Ovary (tissue), 9 donors: ENCODE data around the gene KRT2. TPM values are rescaled to one million over a fixed set of nuclear protein-coding genes. Genes with fewer than 3 reads are reported as not detected.
"Not testable (repeated sequence)": the region's sequence is repeated elsewhere in the genome, so short reads cannot be mapped to it uniquely, and the experiment has no call there.

Source experiments
- DNase-seq, 5 donors: peaks; one replicate each; pipeline ENCODE4 v3.0.0-alpha.2; 2019 to 2020
- H3K27ac ChIP-seq, 2 donors: fragments of 200-600 bp; one replicate each; pipeline versions ENCODE4 v1.5.1 to v1.8.0; 2019 to 2022
- H3K27me3 ChIP-seq: fragments of 200-600 bp; one replicate; pipeline ENCODE4 v1.8.0; 2022
- H3K36me3 ChIP-seq: fragments of 200-600 bp; sonication (generic); one replicate; pipeline ENCODE4 v1.5.1; 2019
- H3K4me1 ChIP-seq: one replicate; pipeline ENCODE4 v1.8.1; 2013; ENCODE audit warnings: mild to moderate bottlenecking, moderate library complexity; ENCODE audit not compliant: insufficient read depth
- H3K4me3 ChIP-seq: fragments of 200-600 bp; sonication (generic); one replicate; pipeline ENCODE4 v1.5.1; 2017
- H3K9me3 ChIP-seq, 2 donors: fragments of 200-600 bp in 1 of 2; sonication (generic) in 1 of 2; one replicate each; pipeline versions ENCODE4 v1.5.1 to v1.8.1; 2013 to 2019; ENCODE audit warnings: mild to moderate bottlenecking in 1 of 2, moderate library complexity in 1 of 2
- EP300 ChIP-seq: sonication (generic); formaldehyde crosslinking; IDR thresholded peaks from one replicate; pipeline ENCODE4 v1.6.1; 2017; ENCODE audit warnings: antibody characterized with exemption
- POLR2A ChIP-seq: fragments of 450-650 bp; IDR thresholded peaks from one replicate; pipeline ENCODE4 v1.6.1; 2017; ENCODE audit warnings: antibody characterized with exemption, mild to moderate bottlenecking, moderate library complexity
- WGBS, 3 donors: extraction: QIAGEN DNeasy Blood & Tissue Kit in 1 of 3; methylation state at CpG; one replicate each; pipeline versions ENCODE4 v1.1.5 to v1.1.7; 2013 to 2017; 5-methylcytosine and 5-hydroxymethylcytosine counted together
- intact Hi-C, 4 donors: fragments of 100-400 bp; cut with DNase I; formaldehyde crosslinking; loops; one replicate each; pipeline versions ENCODE4 v1.11.0 to v1.15.1; 2022 to 2023
- polyA plus RNA-seq, 2 donors: library from polyadenylated mRNA; stranded (reverse); fragments of 200-250 nt in 1 of 2; fragments of 350-450 nt in 1 of 2; fragmentation: Illumina TruSeq in 1 of 2; extraction: RNeasy Lipid Tissue Mini Kit (QIAGEN cat#74804) in 1 of 2; gene quantifications; one replicate each; pipeline ENCODE4 v1.2.3, GENCODE V29; 2013 to 2014
- total RNA-seq, 7 donors: library from RNA; depleted of rRNA in 2 of 7; stranded (reverse); fragments of >200 nt in 2 of 7; fragmentation: NEBNext Ultra II Directional in 3 of 7; extraction: Animal tissue kit (Norgen Biotek cat#: 25700) in 3 of 7; gene quantifications; one replicate each; pipeline versions ENCODE4 v1.1.0 to v1.2.4, GENCODE V29; 2016 to 2023
- TF ChIP-seq, protein P1 (sequence below), 3 donors: fragments of 450-650 bp in 2 of 3; fragments of 200-600 bp in 1 of 3; IDR thresholded peaks; one replicate each; pipeline versions ENCODE4 v1.5.1 to v1.8.0; 2016 to 2022; ENCODE audit warnings: antibody characterized with exemption in 3 of 3, mild to moderate bottlenecking in 1 of 3
- donor health status: DM: no; HTN: no; CAD: no; lungs with moderate emphysema.
- donor health status: DM: no; HTN: no; CAD: no.
- donor health status: Bipolar disorder and iron deficiency.
- donor health status: DM: yes; HTN: yes; CAD: no.
- donor health status: DM: no; HTN: no; CAD: no.
- donor health status: DM: yes; HTN: yes; CAD: no.

Gene KRT2
- total and polyA plus RNA-seq, 9 donors: not detected

DNA sequence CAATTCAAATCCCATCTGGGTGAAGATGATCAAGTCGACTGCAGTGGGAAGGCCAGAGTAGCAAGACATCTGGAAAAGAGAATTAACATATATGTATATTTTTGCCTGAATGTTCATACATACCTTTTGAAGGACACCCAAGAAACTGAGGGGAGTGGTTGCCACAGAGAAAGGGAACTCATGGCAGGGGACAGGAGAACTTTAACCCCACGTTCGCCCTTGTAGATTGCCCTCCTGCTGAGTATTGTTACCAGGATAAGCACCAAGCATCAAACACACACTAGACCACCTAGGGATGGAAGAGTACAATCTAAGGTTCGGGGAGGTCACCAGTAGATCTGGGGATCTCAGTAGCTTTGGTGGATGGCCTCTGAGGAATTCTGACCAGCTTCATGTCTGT is 18.5 kb upstream of the KRT2 start:
- no peak overlapping the region for H3K4me3 ChIP-seq
- 71 to 80% (median 72%) methylated on average over 4 of the region's 4 CpGs for WGBS, 3 donors
- no peak overlapping the region for H3K27ac ChIP-seq
- no peak for TF ChIP-seq POLR2A
- no peak for TF ChIP-seq EP300
- TF ChIP-seq, protein P1, sequence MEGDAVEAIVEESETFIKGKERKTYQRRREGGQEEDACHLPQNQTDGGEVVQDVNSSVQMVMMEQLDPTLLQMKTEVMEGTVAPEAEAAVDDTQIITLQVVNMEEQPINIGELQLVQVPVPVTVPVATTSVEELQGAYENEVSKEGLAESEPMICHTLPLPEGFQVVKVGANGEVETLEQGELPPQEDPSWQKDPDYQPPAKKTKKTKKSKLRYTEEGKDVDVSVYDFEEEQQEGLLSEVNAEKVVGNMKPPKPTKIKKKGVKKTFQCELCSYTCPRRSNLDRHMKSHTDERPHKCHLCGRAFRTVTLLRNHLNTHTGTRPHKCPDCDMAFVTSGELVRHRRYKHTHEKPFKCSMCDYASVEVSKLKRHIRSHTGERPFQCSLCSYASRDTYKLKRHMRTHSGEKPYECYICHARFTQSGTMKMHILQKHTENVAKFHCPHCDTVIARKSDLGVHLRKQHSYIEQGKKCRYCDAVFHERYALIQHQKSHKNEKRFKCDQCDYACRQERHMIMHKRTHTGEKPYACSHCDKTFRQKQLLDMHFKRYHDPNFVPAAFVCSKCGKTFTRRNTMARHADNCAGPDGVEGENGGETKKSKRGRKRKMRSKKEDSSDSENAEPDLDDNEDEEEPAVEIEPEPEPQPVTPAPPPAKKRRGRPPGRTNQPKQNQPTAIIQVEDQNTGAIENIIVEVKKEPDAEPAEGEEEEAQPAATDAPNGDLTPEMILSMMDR (IDR thresholded peaks at IDR 0.05): no peak
- DNase-seq: no peak
- no peaks in the 10 kb centered on the region for H3K9me3 ChIP-seq
- H3K27me3 ChIP-seq: no peaks in the 10 kb centered on the region
- intact Hi-C loops: no loop called here
- H3K36me3 ChIP-seq: no peaks in the 10 kb centered on the region
- no peaks in the 10 kb centered on the region for H3K4me1 ChIP-seq

DNA sequence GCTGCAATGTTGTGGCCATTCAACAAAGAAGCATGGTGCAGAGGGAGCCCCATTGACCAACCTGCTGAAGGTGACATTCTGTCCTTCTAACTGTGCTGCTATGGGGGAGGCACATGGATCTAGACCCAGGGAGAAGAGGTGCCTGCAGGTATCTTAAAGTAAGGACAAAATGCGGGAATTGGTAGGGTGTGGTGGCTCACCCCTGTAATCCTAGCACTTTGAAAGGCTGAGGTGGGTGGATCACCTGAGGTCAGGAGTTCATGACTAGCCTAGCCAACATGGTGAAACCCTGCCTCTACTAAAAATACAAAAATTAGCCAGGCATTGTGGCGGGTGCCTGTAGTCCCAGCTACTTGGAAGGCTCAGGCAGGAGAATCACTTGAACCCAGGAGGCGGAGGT is 17.9 kb upstream of the KRT2 start:
- H3K9me3 ChIP-seq, DNase-seq, H3K4me1 ChIP-seq, H3K27ac ChIP-seq, H3K27me3 ChIP-seq, intact Hi-C loops, H3K4me3 ChIP-seq, H3K36me3 ChIP-seq: not testable (repeated sequence)
- WGBS, 3 donors: 83 to 100% (median 86%) methylated on average over 3 of the region's 3 CpGs

DNA sequence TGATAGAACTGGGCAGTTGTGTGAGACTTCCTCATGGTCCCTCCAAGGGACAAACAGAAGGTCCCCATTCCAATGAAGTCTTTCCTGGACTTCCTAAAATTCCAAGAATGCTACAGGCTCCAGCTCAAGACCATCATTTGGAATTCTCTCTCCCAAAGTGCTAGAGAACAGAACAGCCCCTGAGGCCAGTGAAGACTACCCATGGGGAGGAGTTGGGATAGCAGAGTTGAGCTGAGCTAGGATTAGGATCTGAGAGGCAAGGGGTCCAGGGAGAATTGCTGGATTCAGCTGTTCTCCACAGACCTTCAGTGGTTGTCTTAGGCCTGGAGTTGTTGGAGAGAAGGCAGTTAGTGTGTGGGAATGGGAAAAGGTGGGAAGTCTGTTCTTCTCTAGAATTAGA is 17.4 kb upstream of the KRT2 start:
- Histone ChIP-seq H3K27me3 (no peaks in the 10 kb centered on the region), H3K4me1 (no peaks in the 10 kb centered on the region), H3K9me3 (no peaks in the 10 kb centered on the region), H3K36me3 (no peaks in the 10 kb centered on the region), H3K27ac (no peak overlapping the region), H3K4me3 (no peak overlapping the region)
- no peak for DNase-seq
- TF ChIP-seq, protein P1 (IDR thresholded peaks at IDR 0.05): no peak
- intact Hi-C loops: no loop called here

DNA sequence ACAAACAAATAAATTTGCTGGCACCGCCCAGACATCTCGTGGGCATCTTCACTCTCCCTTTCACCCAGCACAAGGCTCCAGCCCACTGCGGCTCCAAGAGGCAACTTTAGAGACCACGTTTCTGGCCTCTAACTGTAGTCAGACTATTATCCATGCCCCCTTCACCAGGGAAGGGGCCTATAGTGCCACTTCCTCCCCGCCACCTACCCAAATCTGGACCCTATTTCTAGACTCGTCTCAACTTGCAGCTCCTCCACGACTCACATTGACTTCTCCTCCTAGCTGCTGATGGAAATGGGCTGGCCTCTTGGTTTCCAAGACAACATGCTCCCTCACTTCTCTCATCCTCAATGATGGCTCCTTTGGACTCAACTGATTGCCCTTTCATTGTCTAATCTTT is 15.9 kb upstream of the KRT2 start:
- Histone ChIP-seq H3K4me1 (no peaks in the 10 kb centered on the region), H3K9me3 (no peaks in the 10 kb centered on the region), H3K27me3 (no peaks in the 10 kb centered on the region), H3K4me3 (no peak overlapping the region), H3K36me3 (no peaks in the 10 kb centered on the region), H3K27ac (no peak overlapping the region)
- TF ChIP-seq EP300 (no peak), POLR2A (no peak)
- TF ChIP-seq, protein P1 (IDR thresholded peaks at IDR 0.05): no peak
- no peak for DNase-seq
- WGBS, 3 donors: 70 to 80% (median 75%) methylated on average over 7 of the region's 7 CpGs
- intact Hi-C loops: no loop called here

DNA sequence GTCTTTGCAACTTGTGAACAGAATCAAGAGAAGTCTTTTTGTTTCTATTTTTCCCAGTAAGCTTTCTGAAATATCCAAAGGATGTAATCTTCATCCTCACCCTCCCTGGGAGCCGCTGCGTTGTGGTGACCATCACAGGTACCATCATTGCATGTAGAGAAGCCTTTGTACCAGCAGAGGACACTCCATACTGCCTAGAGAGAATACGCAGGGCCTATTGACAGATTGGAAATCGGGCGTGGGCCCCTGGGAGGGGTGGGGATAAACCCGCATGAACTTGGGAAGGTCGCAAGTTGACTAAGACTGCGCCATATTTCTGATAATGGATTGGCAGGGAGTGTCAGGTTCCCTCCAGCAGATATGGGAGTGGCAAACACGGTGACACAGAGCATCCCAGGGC is 15.5 kb upstream of the KRT2 start:
- 59 to 60% (median 59%) methylated on average over 9 of the region's 9 CpGs for WGBS, 3 donors
- intact Hi-C loops: no loop called here
- H3K4me3 ChIP-seq: no peak overlapping the region
- H3K27me3 ChIP-seq: no peaks in the 10 kb centered on the region
- DNase-seq: no peak
- H3K27ac ChIP-seq: no peak overlapping the region
- H3K36me3 ChIP-seq: no peaks in the 10 kb centered on the region
- no peaks in the 10 kb centered on the region for H3K4me1 ChIP-seq
- H3K9me3 ChIP-seq: no peaks in the 10 kb centered on the region
- TF ChIP-seq POLR2A (no peak), EP300 (no peak)
- TF ChIP-seq, protein P1 (IDR thresholded peaks at IDR 0.05): no peak
